T47D (cell line): Measurements from ENCODE around the gene TOP1.
"Not testable (repeated sequence)": the region's sequence is repeated elsewhere in the genome, so short reads cannot be mapped to it uniquely, and the experiment has no call there.

Experiments
- DNase-seq, 2 experiments: peaks; one replicate each; pipeline versions ENCODE4 v3.0.0 to v3.0.0-alpha.2; 2011 to 2012; ENCODE audit warnings: low read depth in 1 of 2, low spot score in 1 of 2
- JUND ChIP-seq: IDR thresholded peaks from 2 replicates; pipeline ENCODE4 v1.6.1; 2012; ENCODE audit warnings: low read depth
- in situ Hi-C: cut with HindIII; loops from 2 replicates; pipeline ENCODE4 v1.10.0; 2016; ENCODE audit warnings: low sequenced_read_pairs, low pct_unique_long_range_greater_than_20kb

The TOP1 gene

GRCh38 chr20:40993794-40994540 lies 34.7 kb upstream of the TOP1 start:
- no peak for DNase-seq
- no peak for TF ChIP-seq JUND
- in situ Hi-C loops, result no loop called here

DNA sequence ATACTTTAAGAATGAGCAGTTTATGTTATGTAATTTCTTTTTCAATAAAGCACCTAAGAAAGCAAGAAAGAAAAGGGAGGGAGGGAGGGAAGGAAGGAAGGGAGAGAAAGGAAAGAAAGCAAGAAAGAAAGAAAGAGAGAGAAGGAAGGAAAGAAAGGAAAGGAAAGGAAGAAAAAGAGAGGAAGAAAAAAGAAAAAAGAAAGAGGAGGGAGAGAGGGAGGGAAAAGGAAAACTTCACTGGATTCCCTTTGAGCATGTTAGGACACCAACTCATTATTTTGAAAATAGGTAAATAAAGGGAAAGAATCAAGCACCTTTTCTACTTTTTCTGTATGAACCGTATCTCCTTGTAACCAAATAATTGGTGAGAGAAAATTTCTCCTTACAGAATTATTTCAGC lies 32.3 kb upstream of the TOP1 start:
- in situ Hi-C loops, result no loop called here
- DNase-seq, result no peak
- TF ChIP-seq JUND, result no peak

DNA sequence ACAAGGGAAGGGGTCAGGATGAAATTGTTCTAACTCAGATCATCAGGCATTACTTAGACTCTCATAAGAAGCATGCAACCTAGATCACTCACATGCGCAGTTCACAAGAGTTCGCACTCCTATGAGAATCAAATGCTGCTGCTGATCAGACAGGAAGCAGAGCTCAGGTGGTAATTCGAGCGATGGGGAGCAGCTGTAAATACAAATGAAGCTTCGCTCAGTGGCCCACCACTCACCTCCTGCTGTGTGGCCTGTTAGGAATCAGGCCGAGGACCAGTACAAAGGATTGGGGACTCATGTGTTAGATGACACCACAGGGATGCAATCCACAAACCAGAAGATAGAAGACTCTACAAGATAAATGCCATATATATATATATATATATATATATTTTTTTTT lies 31.5 kb upstream of the TOP1 start:
- in situ Hi-C loops, result no loop called here
- DNase-seq, result no peak
- TF ChIP-seq JUND, result no peak

DNA sequence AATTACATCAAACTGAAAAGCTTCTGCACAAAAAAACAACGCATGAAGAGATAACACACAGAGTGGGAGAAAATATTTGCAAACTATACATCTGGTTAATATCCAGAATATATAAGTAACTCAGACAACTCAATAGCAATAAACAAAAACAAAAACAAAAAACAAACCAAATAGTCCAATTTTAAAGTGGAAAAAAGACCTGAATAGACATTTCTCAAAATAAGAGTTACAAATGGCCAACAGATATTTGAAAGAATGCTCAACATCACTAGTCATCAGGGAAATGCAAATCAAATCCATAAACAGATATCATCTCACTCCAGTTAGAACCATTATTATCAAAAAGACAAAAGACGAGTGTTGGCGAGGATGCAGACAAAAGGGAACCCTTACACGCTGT lies 28.8 kb upstream of the TOP1 start:
- DNase-seq, result no peak
- in situ Hi-C loops, result no loop called here

GRCh38 chr20:41000628-41001027 lies 28.0 kb upstream of the TOP1 start:
- in situ Hi-C loops, result no loop called here
- DNase-seq, result no peak
- TF ChIP-seq JUND, result no peak

More for the DNA sequence above, 28.8 kb upstream of the TOP1 start:
- TF ChIP-seq JUND, result no peak

GRCh38 chr20:41001497-41001896 lies 27.1 kb upstream of the TOP1 start:
- no peak for TF ChIP-seq JUND
- DNase-seq, result no peak
- in situ Hi-C loops, result no loop called here

DNA sequence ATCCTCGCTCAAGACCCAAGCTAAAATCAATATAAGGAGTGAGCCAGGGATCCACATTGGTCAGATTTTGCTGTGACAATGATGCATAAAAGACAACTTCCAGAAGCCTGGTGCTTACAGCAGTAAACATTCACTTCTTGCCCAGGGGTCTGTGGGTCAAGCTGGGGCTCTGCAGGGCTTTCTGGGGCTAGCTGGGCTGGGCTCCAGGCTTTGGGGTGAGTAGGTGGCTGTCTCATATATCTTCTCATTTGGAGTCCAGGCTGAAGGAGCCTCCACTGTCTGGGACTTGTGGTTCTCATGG lies 25.8 kb upstream of the TOP1 start:
- in situ Hi-C loops, result no loop called here
- no peak for DNase-seq

DNA sequence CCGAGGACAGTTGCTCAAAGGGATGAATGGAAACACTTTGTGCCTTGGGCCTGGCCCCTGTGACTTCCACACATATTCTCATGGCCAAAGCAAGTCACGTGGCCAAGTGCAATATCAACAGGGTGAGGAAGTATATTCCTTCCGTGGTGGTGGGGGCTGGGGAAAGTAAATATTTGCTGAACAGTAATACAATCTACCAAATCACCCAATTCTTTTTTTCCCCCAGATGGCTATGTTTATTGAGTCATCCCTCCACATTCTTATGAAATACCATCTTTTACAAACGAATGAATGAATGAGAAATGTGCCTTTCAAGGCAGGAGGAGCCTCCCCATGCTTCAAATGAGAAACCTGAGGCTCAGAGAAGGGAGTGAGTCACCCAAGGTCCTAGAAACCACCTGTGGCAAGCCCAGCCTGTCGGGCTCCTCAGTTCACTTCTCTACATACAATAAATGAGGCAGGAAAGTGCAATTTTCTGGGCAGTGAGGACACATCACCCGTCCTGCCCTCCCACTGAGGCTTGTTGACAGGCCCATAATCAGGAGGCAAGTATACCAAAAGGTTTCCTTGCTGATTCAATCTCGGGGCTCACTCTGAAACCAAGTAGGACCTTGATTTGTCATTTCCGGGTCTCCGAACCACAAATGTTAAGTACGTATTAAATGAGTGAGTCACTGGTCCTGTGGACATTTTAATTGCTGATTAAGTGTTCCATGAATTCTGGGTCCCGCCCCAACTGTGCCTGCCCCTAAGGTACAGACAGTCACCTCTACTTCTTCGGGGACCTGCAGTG lies 25.3 kb upstream of the TOP1 start:
- in situ Hi-C loops, result no loop called here
- no peak for TF ChIP-seq JUND
- DNase-seq, result peak in 1 of 2 experiments; percentile 76

More for the DNA sequence above, 25.8 kb upstream of the TOP1 start:
- TF ChIP-seq JUND, result no peak

DNA sequence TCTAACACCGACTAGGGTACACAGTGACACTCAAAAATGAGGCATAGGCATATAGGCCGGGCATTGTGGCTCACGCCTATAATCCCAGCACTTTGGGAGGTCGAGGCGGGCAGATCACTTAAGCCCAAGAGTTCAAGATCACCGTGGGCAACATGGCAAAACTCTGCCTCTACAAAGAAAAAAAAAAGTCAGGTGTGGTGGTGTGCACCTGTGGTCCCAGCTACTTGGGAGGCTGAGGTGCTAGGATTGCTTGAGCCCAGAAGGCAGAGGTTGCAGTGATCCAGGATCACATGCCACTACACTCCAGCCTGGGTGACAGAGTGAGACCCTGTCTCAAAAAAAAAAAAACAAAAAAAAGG lies 24.7 kb upstream of the TOP1 start:
- DNase-seq, in situ Hi-C loops: not testable (repeated sequence)

- in situ Hi-C loops, result no loop called here
- TF ChIP-seq JUND, result no peak
- DNase-seq, result no peak
Measured at GRCh38 chr20:41004531-41005360, 23.9 kb upstream of the TOP1 start.

DNA sequence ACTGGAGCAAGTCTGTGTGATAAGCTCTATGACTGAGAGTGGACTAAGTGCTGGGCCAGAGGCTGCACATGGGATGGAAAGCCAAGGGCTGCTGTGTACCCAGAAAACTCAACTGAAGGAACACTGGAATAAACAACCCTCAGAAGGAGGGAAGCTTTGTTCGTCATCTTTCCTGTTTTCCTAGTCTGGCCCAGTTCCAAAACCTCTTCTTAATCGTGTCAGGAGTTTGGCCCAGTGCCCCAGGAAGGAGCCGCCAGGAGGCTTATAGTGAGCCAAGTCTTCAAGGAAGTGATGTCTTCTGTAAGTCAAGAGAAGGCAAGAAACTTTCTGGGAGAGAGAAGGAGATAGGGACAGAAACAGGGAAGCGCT lies 23.3 kb upstream of the TOP1 start:
- peak; percentile 31 to 87 for DNase-seq

DNA sequence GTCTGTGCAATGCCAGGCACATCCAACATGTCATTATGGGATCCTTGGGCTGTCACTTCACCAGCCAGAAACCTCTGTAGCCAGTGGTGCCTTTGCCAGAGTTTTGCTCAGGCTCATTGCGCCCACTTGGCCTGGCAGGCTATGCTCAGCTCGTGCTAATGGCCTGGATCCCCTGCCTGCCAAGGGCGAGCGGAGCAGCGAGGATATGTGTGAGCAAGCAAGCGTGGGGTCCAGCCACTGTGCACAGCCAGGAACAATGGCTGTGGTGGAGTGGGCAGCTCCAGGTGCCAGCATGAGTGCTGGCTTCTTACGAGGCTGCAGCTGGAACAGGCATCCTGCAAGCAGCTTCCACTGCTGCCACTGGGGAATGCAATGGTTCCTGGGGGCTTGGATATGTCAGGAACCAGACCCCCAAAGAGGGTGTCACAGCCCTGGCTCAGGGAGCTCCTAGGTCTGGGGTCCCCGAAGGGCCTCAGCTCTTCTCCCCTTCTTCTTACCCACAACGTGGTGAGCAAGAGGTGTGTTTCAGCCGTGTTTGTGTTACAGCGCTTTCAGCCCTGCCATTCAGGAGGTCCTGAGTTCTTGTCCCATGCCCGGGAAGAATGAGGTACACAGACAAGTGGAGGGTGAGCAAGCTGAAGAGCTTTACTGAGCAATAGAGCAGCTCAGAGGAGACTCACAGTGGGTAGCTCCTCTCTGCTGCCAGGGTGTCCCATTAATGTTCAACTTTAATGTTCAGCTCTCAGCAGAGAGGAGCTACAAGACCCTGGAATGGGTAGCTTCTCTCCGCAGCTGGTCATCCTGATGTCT lies 22.3 kb upstream of the TOP1 start:
- in situ Hi-C loops, result no loop called here

More for the DNA sequence above, 23.3 kb upstream of the TOP1 start:
- no peak for TF ChIP-seq JUND
- in situ Hi-C loops, result no loop called here

More for the DNA sequence above, 22.3 kb upstream of the TOP1 start:
- no peak for DNase-seq
- no peak for TF ChIP-seq JUND
